GM13977 (cell line): Measurements from ENCODE around the gene LMX1A.

Source experiments
- DNase-seq: peaks from one replicate; pipeline ENCODE4 v3.0.0; 2012; ENCODE audit warnings: low spot score
- in situ Hi-C: fragments of 300-500 bp; cut with MboI; formaldehyde crosslinking; loops from one replicate; pipeline ENCODE4 v1.12.0; 2022; ENCODE audit warnings: low sequenced_read_pairs, low pct_unique_long_range_greater_than_20kb, mixed read lengths, inconsistent platforms; ENCODE audit not compliant: unreplicated experiment
- TF ChIP-seq, protein P1 (sequence below): IDR thresholded peaks from 2 replicates; pipeline ENCODE4 v1.5.1; 2012; ENCODE audit warnings: mild to moderate bottlenecking, control low read depth; ENCODE audit not compliant: insufficient read depth; ENCODE audit errors: extremely low read depth, missing control alignments

LMX1A gene

DNA sequence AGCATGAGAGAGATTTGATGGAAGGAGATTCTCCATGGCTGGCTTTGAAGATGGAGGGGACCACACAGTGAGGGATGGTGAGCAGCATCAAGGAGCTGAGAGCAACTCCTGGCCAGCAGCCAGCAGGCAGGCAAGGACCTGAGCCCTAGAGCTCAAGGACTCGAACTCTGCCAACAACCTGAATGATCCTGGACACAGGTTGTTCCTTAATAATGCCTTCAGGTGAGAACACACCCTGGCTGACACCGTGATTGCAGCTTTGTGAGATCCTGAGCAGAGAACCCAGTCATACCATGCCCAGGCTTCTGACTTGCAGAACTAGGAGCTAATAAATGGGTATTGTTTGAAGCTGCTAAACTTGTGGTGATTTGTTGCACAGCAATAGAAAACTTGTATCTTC lies 183.1 kb downstream of the LMX1A start:
- in situ Hi-C loops, result no loop called here
- DNase-seq, result no peak
- TF ChIP-seq, protein P1, sequence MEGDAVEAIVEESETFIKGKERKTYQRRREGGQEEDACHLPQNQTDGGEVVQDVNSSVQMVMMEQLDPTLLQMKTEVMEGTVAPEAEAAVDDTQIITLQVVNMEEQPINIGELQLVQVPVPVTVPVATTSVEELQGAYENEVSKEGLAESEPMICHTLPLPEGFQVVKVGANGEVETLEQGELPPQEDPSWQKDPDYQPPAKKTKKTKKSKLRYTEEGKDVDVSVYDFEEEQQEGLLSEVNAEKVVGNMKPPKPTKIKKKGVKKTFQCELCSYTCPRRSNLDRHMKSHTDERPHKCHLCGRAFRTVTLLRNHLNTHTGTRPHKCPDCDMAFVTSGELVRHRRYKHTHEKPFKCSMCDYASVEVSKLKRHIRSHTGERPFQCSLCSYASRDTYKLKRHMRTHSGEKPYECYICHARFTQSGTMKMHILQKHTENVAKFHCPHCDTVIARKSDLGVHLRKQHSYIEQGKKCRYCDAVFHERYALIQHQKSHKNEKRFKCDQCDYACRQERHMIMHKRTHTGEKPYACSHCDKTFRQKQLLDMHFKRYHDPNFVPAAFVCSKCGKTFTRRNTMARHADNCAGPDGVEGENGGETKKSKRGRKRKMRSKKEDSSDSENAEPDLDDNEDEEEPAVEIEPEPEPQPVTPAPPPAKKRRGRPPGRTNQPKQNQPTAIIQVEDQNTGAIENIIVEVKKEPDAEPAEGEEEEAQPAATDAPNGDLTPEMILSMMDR, result no peak

DNA sequence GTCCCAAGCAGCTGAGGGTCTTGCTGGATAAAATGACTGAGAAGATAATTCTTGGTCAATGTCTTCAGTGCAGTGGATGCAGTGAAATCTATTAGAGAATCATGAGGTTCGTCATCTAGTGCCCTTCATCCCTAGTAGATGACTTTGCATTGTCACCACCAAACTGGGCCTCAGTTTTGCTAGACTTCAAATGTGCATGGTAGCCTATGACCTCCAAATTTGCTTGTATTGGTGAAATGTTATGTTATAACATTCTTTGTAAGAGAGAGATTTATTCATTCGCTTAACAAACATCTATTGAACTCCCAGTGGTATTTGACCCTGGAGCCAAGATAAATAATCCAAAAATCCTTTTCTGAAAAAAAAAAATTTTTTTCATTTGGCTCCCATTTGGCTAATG lies 183.8 kb downstream of the LMX1A start:
- in situ Hi-C loops, result no loop called here
- no peak for DNase-seq
- TF ChIP-seq, protein P1, result no peak

DNA sequence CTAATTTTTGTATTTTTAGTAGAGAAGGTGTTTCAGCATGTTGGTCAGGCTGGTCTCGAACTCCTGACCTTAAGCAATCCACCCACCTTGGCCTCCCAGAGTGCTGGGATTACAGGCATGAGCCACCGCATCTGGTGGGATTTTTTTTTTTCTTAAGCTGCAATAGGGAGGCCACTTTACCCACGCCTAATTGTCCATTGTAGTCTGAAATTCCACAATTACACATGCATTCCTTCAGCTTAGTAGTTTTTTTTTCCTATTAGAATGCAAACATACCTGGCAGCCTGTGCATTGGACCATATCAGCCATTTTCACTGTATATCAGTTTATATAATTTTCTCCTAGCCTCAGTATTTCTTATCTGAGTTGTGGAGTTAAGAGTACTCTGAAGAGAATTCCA lies 186.8 kb downstream of the LMX1A start:
- in situ Hi-C loops, result no loop called here
- DNase-seq, result no peak
- TF ChIP-seq, protein P1, result no peak

DNA sequence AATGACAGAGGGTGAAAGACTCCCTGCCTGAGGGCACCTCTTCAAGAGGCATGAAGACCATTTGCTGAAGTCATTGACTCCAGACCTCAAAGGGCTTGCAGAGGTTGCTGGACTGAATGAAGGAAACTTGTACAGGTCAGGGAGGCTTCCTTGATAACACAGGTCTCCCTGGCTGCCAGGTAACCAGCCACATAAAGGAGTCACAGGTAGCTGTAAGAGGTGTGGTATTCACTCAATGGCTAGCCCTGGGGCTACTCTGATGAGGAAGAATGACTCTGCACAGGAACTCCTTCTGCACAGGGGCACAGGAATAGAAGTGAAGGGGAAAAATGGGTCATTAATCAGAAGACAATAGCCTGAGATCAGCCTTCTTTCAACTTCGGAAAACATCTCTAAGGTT lies 187.5 kb downstream of the LMX1A start:
- no peak for DNase-seq
- TF ChIP-seq, protein P1, result no peak
- in situ Hi-C loops, result no loop called here

DNA sequence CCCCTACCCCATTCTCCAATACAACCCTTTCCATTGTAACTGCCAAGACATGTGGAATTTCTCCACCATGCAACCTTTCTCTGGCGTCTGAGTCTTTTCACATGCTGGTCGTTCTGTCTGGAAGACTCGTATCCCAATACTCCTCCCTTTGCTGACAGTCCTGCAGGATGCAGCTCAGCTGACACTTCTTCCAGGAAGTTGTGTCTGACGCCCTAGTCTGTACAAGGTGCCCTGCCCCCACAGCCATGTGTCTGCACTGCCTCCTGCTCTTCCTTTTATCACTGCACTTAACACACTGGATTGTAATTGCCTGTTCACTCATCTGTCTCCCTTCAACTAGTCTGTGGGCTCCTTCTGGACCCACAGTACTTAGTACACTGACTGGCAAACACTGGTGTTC lies 188.0 kb downstream of the LMX1A start:
- in situ Hi-C loops, result no loop called here
- TF ChIP-seq, protein P1, result no peak
- no peak for DNase-seq

DNA sequence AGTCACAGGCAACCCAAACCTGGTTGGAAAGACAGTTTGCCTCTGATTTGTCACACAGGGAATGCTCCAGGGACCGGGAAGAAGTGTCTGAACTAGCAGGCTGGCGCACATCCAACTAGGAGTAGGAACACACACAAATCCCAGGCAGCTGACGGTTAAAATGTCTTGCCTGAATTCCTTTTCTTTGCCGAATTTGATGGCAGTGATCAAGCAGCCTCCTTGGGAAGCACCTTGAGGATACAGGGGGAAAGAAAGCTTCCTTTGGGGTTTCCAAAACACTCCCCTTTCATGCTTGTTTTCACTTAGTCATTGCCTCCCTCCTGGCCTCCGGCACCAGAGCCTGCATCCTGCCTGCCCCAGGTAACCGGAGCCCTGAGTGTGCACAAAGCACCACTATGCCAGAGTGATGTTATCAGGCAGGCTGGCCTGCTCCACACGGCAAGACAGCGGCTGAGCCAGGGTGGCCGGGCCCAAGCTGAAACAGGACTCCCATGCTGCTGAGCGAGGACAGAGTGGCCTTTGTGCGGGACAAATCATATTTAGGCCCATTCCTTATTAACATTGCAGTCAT lies 193.8 kb downstream of the LMX1A start:
- TF ChIP-seq, protein P1, result no peak
- in situ Hi-C loops, result no loop called here
- DNase-seq, result no peak

DNA sequence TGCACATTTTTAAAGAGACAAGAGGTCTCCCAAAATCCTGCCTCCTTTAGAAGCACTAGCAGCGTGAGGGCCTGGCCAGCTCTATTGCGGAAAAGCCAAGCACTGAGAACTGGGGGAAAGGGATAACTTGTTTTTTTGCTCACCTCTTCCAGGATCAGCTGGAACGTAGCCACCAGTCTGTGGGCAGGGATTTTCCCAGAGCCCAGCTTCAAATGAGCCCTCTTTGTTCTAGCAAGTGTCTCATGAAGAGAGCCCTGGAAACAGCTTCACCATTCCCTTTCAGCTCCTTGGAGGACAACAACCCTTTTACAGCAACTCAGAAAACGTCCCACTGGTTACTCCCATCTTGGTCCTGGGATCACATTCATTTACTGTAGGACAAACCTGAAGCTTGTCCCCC lies 195.4 kb downstream of the LMX1A start:
- TF ChIP-seq, protein P1, result no peak
- DNase-seq, result no peak
- in situ Hi-C loops, result no loop called here
